Ramos (cell line): Measurements from ENCODE around the gene PRSS57.

Source experiments
- in situ Hi-C: fragments of 300-500 bp; cut with MboI; formaldehyde crosslinking; loops from one replicate; pipeline ENCODE4 v1.14.3; 2022; ENCODE audit warnings: low sequenced_read_pairs; ENCODE audit not compliant: unreplicated experiment

PRSS57 gene

DNA sequence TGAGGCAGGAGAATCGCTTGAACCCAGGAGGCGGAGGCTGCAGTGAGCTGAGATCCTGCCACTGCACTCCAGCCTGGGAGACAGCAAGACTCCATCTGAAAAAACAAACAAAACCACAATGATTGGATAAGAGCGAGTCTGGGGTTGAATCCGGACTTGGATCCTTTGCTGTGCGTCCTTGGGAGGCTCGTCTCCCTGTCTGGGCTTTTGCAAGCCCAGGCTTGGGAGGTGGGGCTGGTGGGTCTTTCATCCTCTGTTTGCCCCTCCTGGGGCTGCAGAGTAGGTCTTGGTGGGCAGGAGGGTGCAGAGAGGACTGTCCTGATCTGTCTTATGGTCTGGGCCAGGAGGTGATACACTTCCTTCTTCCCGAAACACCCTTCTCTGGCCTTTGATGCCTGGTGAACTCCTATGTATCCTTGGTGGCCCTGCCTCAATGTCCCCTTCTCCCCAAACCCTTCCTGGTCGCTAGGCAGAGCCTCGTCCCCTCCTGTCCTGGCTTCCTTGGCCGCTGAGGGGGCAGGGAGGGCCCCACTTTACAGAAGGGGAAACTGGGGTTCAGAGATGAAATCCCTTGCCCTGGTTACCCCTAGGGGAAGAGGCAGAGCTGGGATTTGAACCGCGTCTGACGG, 30.3 kb upstream of the PRSS57 start:
- in situ Hi-C loops: no loop called here

DNA sequence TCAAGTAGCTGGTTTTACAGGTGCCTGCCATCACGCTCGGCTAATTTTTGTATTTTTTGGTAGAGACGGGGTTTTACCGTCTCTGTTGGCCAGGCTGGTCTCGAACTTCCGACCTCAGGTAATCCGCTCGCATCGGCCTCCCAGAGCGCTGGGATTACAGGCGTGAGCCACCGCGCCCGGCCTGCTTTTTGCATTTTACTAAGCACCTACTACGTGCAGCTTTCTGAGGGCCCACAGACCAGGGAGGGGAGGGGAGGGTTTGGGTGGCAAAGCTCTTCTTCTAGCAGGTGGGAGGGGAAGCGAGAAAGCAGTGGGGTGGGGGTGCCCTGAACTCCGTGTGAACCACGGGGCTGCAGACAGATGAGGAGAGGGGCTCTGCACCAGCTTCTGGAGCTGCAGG, 28.5 kb upstream of the PRSS57 start:
- in situ Hi-C loops: no loop called here

DNA sequence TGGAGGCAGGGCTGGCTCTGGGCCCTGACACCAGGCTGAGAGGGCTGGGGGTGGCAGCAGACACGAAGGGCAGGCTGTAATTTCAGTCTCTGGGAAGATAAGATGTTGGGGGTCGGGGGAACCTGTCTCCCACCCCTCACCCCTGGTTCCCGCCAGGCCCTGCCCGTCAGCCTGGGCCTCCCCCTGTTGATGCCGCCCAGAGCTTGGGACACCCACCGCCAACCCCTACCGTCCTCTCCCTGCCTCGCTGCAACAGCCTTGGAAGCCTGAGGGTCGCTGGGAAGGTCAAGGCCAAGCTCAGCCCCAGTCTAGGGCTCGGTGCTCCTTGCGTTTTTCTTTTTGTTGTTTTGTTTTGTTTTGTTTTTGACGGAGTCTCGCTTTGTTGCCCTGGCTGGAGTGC, 28.0 kb upstream of the PRSS57 start:
- in situ Hi-C loops: no loop called here

DNA sequence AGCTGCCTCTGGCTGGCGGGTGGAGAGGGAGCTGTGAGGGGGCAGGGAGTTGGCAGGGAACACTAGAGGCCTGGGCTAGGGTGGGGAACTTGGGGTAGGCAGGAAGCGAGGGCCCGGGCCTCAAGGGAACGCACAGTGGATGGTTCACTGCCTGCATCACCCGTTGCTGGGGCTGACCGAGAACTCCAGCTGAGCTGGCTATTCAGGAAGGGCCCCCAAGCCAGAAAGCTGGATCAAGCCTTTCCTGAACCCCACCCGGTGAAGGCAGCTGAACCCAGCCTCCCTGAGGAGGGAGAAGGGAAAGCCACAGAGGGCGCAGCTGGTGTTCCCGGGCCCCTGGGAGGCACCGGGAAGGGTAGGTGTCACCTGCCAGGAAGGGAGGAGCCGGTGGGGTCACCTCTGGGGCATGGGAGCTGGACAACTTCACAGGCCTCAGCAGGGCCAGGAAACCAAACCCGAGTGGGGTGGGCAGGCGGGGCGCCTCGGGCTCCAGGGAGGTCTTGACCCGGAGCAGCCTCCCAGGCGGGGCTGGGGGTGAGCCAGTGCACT, 27.4 kb upstream of the PRSS57 start:
- in situ Hi-C loops: no loop called here

DNA sequence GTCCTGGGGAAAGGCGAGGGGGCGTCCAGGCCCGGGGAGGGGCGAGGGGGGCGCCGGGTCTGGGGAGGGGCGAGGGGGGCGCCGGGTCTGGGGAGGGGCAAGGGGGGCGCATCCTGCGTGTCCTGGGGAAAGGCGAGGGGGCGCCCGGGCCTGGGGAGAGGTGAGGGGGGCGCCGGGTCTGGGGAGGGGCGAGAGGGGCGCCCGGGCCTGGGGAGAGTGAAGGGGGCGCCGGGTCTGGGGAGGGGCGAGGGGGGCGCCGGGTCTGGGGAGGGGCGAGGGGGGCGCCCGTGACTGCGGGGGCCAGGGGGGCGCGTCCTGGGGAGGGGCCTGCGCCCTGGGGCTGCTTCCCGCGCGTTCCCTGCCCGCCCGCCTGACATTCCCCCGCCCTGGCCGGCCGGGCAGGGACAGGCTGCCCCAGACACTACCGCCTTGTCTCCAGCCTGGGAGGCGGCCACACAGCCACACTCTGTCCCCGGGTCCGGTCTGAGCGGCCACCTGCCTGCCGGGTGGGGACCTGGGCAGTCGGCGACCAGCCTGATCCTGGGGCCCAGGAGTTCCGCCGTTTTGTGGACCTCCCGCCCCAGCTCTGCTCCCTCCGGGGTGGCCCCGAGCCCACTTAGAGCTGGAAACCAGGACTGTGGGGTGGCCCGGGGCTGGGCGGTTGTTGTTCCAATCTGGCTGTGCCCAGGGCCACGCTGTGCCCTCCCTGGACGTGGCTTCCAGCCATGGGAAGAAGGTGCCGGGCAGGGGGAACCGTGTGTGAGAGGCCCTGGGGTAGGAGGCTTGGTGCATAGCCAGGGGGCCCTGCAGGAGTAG, 25.3 kb upstream of the PRSS57 start:
- in situ Hi-C loops: no loop called here

DNA sequence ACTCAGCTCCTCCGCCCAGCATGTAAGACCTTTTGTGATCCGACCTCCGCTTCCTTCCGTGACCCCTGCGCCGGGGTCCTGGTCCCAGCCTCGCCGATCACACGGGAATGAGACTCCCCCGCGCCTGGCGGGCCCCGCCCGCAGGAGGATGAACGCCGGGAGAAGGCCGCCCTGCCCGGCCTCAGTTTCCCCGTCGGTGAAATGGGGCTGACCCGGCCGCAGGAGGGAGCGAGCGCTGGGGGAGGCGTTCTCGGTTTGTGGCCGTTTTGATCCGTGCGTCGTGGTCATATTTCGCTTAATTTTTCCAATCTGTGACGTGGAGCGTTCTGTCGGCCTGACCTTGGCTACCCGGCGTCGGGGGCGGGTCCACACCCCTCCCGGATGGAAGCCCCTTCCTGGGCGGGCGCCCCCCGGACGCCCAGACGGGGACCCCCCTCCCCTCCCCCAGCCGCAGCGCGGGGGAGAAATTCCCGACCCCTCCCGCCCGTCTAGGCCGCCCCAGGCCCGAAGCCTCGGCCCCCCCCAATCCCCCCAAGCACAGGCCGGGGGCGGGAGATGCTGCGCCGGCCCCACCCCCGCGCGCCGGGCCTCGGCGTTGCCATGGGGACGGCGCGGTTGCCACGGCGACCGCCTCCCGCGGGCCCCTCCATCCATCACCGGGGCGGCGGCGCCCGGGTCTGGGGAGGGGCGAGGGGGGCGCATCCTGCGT, 24.5 kb upstream of the PRSS57 start:
- in situ Hi-C loops: no loop called here

DNA sequence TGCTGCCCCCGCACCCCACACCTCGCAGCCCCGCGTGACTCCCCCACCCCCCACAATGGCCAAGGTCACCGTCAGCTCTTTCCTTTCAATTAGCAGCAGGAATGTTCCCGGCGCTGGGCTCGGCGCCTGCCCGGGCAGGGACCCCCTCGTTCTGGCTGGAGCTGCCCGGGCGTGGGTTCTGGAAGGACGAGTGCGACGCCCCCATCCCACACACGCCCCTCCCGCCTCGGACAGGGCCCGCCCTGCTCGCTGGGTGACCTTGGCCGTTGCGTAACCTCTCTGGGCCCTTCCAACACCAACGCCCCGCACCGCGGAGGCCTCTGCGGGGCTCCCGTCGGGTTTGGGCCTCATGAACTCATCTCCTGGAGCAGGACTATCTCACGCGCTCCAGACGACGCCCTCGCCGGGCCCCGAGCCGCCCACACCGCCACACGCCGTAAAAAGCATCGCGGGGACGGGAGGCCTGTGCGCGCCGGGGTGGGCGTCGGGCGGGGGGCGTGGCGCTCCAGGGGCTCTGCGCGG, 23.8 kb upstream of the PRSS57 start:
- in situ Hi-C loops: no loop called here

DNA sequence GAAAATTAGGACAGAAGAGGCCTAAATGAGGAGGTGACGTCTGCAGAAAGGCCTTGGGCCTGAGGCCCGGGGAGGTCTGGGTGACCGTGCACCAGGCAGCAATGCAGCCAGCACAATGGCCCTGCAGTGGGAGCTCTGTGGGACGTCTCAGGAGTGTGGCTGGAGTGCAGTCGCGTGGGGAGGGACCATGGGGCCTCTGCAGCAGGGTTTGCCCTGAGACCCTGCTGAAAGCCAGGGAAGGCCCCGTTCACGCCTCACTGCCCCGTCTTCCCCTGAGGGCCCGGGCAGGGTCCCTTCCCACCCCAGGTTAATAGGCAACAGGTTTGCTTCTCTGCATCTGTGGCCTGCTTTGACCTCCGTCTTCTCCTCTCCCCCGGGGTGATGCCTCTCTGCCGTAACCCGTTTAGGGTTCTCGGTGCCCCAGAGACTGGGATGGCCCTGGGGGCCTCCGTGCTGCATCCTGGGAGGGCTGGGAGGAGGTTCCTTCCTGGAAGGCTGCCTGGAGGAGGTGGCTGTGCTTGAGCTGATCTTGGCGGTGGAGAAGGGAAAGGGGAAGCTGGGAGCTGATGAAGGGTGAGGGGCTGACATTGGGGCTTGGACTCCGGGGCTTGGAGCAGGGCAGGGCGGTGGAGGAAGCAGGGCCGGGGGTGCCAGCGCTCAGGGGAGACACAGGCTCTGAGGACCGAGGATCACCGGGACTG, 23.1 kb upstream of the PRSS57 start:
- in situ Hi-C loops: no loop called here

DNA sequence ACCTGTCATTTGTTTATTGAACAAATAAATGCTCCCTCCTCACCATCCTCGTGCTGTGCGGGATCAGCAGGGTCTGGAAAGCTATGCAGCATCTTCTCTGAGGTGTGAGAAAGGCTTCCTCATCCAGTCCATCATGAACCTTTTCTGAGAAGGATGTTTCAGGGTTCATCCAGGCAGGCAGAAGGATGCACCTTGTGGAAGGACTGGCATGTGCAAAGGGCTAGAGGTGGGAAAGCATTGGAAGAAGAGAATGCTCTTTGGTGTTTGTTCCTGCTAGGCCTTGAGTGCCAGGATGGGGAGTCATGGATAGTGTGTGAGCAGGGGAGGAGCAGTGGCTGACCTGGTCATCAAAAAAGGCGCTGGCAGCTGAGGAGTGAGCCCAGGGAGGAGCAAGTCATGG, 20.1 kb upstream of the PRSS57 start:
- in situ Hi-C loops: no loop called here

DNA sequence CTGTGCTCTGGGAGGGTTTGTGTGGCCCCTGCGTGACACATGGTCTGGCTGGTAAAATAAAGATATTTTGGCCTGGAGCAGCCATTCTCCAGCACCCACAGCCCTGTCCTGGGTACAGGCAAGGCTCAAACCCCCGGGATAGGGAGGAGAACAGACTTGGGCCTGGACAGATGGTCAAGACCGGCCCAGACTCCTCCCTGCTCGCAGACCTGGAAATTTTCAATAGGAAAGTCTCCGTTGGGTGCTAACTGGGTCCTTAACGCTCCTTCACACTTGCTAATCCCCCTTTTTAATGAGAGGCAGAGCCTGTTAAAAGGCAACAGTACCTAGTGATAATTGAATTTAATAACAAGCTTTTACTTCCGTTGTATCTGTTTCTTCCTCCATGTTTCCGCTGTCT, 16.0 kb upstream of the PRSS57 start:
- in situ Hi-C loops: no loop called here

DNA sequence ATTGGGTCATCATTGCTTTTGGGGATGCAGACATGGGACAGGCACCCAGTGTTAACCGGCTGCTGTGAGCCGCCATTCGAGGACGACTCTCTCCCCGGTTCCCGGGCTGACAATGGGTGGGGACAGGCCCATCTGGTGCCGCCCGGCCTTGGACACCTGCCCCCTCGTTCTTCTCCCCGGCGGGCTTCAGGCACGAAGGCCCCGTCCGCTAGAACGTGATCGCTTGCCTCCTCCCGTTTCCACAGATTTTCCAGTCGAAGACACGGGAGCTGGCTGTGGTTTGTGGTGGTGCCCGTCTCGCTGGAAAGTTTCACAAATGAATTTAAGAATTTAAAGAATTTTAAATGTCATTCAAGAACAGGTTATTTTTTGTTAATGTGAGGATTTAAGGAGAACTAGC, 15.5 kb upstream of the PRSS57 start:
- in situ Hi-C loops: no loop called here

DNA sequence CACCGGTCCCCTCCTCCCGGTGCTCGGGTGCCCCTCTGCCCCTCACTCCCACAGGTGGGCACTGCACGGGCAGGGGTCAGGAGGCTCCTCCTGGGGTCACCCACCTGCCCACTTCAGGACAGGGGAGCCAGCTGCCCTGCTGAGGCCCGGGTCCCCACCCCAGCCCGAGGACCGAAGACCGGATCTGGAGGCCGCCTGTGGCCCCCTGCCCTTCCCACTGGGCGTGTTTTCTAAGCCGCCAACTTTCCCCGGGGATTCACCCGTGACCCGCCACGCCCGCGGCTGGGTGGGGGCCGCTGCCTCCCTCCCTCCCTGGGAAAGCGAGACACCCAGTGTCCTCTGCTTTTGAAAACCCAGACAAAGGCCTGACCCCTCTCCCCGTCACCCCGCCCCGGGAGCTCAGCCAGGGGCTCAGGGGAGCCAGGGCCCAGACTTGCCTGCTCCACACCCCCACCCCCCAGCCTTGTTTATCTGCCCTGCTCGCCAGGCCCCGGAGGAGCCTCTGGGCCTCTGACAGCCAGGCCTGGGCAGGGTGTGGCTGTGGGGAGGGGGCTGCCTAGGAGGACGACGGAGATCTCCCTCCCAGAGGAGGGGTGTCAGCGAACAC, 14.8 kb upstream of the PRSS57 start:
- in situ Hi-C loops: no loop called here

DNA sequence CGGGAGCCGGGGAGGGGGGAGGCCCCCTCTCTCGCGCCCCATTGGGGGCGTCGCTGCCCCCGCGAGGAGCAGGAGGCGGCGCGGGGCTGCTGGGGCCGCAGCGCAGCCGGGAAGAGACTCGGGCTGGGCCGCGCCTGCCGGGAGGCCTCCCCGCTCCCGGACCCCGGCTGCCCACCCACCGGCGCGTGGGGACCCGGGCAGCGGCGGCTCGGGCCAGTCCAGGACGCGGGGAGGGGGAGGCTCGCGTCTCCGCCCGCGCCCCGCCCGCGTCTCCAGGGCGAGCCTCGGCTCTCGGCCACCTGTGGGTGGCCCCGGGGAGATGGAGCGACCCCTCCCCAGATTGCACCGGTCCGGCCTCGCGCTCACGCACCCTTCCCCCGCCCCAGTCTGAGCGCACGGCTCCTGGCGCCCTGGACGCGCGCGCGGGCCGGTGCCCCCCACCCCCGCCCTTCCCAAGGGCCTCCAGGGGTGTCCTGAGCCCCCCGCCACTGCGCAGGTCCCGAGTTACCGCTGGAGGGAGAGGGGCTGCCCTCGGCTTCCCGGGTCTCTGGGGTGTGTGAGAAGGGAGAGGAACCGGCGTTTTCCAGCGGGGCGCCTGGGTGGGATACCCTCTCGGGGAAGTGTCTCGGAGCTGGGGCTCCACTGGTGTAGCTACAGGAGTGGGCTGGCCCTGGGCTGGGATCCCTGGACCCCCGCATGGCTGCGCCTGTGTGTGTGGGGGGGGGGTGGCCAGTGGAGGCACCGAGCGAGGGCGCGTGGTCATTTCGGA, 14.1 kb upstream of the PRSS57 start:
- in situ Hi-C loops: no loop called here

DNA sequence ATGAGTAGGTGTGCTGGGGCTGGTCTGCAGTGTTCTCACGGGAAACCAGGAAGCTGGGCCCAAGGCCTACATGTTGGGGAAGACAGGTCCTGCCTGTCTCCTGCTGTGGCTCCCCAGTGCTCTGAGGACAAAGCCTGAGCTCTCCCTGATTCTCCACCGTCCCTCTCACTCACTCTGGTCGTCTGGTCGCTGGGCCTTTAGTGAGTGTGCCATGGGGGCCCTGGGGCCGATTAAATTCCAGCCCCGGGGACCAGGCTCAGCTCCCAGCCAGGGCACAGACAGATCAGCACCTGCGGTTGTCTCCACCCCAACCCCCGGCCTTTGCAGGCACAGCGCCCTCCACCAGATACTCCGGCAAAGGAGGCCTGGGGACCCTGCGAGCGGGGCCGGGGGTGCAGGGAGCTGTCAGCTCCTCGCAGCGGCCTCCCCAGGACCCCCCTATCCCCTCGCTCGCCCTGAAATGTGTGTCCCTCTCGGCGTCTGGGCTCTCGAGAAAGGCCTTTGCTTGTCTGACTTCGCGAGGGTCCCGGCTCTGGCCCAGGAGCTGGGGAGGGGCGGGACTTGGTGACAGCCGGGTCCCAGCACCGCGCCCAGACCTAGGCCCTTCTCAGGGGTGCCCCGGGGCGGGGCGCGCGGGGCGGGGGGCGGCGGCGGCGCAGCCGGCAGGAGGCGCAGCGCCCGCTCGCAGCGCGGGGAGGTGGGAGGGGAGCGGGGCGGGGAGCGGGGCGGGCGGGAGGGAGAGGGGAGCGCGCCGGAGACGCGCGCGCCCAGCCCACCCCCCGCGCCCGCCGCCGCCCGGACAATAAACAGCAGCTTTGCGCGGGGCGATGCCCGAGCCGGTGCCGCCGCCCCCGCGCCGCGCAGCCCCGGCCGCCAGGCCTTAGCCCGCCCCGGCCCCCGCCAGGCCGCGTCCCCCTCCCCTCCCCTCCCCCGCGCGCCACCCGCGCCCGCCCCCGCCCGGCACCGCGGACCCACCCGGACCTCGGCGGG, 13.2 kb upstream of the PRSS57 start, which contains the start of gene PALM:
Gene PALM (plus strand): TSS at position 782 of the 990 bp plus-strand sequence. CDS start 212 bp downstream, outside the sequence.
- in situ Hi-C loops: no loop called here

DNA sequence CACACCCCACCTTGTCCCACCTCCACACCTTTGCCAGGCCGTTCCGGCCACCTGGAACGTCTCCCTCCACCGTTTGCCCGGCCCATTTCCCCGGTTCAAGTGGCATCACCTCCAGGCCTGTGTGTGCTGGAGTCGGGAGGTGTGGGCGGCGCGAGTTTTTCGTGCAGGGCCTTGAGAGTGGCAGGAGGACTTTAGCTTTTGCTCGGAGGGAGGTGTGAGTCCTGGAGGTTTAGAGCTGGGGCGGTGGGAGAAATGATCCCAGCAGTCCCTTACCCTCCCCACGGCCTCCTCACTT, 9.1 kb upstream of the PRSS57 start:
- in situ Hi-C loops: no loop called here

DNA sequence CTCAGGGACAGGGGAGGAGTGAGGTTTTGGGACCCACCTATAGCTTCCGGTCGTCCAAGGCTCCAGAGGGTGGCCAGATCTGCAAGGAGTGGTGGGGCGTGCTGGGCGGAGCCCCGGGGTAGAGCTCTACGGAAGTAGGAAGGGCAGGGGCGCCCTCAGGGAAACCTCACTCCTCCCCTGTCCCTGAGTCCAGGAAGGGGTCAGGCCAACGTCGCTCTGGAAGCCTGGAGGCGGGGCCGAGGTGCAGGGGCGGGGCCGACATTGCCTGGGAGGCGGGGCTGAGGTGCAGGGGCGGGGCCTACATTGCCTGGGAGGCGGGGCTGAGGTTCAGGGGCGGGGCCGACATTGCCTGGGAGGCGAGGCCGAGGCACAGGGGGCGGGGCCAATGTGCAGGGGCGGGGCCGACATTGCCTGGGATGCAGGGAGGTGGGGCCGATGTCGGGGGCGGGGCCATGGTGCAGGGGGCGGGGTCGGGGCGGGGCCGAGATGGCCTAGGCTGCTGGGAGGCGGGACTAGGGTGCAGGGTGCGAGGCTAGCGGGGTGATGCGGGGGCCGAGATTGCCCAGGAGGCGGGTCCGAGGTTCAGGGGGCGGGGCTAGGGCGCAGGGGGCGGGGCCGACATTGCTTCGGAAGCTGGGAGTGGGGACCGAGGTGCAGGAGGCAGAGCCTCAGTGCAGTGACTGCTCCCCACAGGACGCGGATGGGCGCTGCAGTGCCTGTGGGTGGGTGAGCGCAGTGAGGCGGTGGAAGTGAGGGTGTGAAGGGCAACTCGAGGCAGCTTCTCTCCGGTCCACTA, 8.6 kb upstream of the PRSS57 start:
- in situ Hi-C loops: no loop called here

DNA sequence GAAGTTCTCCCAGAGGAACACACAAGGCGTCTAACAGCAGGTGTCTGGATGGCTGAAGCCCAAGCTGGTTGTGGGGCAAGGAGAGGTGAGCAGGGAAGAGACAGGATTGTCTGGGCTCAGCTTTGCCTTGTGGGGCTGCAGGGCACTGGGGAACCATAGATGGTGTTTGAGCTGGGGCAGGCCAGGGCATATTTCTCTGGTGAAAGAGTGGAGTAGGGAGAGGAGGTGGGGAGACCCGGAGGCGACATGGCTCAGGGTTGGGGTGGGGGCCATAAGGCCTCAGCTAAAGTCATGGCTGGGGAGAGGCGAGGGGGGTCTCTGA, 8.0 kb upstream of the PRSS57 start:
- in situ Hi-C loops: no loop called here
